Mesothelial cell of epicardium (in vitro differentiated cells): ENCODE results near the gene MAGEF1. TPM values are rescaled to one million over a fixed set of nuclear protein-coding genes. Genes with fewer than 3 reads are reported as not detected.

ENCODE experiments used
- DNase-seq, 2 experiments: peaks; one replicate each; pipeline ENCODE4 v3.0.0; 2021; ENCODE audit warnings: low spot score in 2 of 2; ENCODE audit not compliant: unreplicated experiment in 2 of 2
- H3K27ac Mint-ChIP-seq: 2 replicates; pipeline ENCODE4 v1.8.0; 2021; ENCODE audit warnings: mixed read lengths
- H3K27me3 Mint-ChIP-seq: 2 replicates; pipeline ENCODE4 v1.8.0; 2021; ENCODE audit warnings: low read depth, mixed read lengths
- H3K36me3 Mint-ChIP-seq: 2 replicates; pipeline ENCODE4 v1.8.0; 2021; ENCODE audit warnings: mixed read lengths
- H3K4me1 Mint-ChIP-seq: 2 replicates; pipeline ENCODE4 v1.8.0; 2021; ENCODE audit warnings: mixed read lengths
- H3K4me3 Mint-ChIP-seq: 2 replicates; pipeline ENCODE4 v1.8.0; 2021; ENCODE audit warnings: mild to moderate bottlenecking, moderate library complexity, mixed read lengths
- H3K9me3 Mint-ChIP-seq: 2 replicates; pipeline ENCODE4 v1.8.0; 2021; ENCODE audit warnings: mixed read lengths
- CTCF ChIP-seq: fragments of 200-600 bp; sonication (generic); IDR thresholded peaks from one replicate; pipeline ENCODE4 v1.5.0; 2021; ENCODE audit warnings: antibody characterized with exemption; ENCODE audit not compliant: unreplicated experiment
- total RNA-seq: library from RNA; stranded (reverse); gene quantifications from 3 replicates; pipeline ENCODE4 v1.2.1, GENCODE V29; 2021

MAGEF1 gene
- total RNA-seq, 1 donor from 2014 or later: 68.4 TPM

DNA sequence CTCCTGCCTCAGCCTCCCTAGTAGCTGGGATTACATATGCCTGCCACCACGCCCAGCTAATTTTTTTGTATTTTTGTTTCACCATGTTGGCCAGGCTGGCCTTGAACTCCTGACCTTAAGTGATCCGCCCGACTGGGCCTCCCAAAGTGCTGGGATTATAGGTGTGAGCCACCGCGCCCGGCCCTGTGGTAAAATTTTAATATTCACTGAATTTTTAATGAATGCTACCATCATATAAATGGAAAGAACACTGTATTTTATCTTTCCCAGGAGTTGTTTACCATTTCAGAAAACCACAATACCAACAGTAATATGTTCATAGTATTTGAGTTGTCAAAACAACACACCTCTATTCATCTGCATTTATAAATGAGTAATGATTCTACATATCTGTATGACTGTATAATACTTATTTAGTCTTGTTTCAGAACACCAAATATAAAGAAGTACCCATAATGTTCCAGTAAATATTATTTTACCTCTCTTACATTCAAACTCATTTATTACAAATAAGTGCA, 16.2 kb upstream of the MAGEF1 start:
- DNase-seq: no peak
- no peak for TF ChIP-seq CTCF
- Mint-ChIP-seq H3K9me3 (no peaks in the 10 kb centered on the region), H3K4me3 (no peak overlapping the region), H3K4me1 (peaks cover 33% of the 10 kb centered on the region), H3K27ac (no peak overlapping the region), H3K36me3 (no peaks in the 10 kb centered on the region), H3K27me3 (no peaks in the 10 kb centered on the region)

GRCh38 chr3:184727357-184728009, 15.6 kb upstream of the MAGEF1 start:
- Mint-ChIP-seq H3K27ac (peak overlapping the region; percentile 96), H3K4me1 (peaks cover 33% of the 10 kb centered on the region), H3K36me3 (no peaks in the 10 kb centered on the region), H3K4me3 (peak overlapping the region; percentile 31), H3K27me3 (no peaks in the 10 kb centered on the region), H3K9me3 (no peaks in the 10 kb centered on the region)
- peak in 1 of 2 experiments; percentile 67 for DNase-seq
- peak; percentile 79 for TF ChIP-seq CTCF

GRCh38 chr3:184726497-184726896, 14.6 kb upstream of the MAGEF1 start:
- peak overlapping the region; percentile 96 for H3K27ac Mint-ChIP-seq
- no peaks in the 10 kb centered on the region for H3K36me3 Mint-ChIP-seq
- no peaks in the 10 kb centered on the region for H3K27me3 Mint-ChIP-seq
- DNase-seq: no peak
- H3K9me3 Mint-ChIP-seq: no peaks in the 10 kb centered on the region
- peaks cover 30% of the 10 kb centered on the region for H3K4me1 Mint-ChIP-seq
- no peak overlapping the region for H3K4me3 Mint-ChIP-seq
- TF ChIP-seq CTCF: no peak

- Mint-ChIP-seq H3K4me1 (peaks cover 28% of the 10 kb centered on the region), H3K36me3 (no peaks in the 10 kb centered on the region), H3K27me3 (no peaks in the 10 kb centered on the region), H3K9me3 (no peaks in the 10 kb centered on the region), H3K4me3 (no peak overlapping the region), H3K27ac (no peak overlapping the region)
- no peak for TF ChIP-seq CTCF
- no peak for DNase-seq
Measured at GRCh38 chr3:184725176-184725719, 13.4 kb upstream of the MAGEF1 start.

- Mint-ChIP-seq H3K4me1 (peaks cover 28% of the 10 kb centered on the region), H3K27me3 (no peaks in the 10 kb centered on the region), H3K36me3 (no peaks in the 10 kb centered on the region), H3K27ac (no peak overlapping the region), H3K4me3 (no peak overlapping the region), H3K9me3 (no peaks in the 10 kb centered on the region)
- TF ChIP-seq CTCF: no peak
- DNase-seq: no peak
Measured at GRCh38 chr3:184724699-184725098, 12.8 kb upstream of the MAGEF1 start.
